Caco-2 (cell line): ENCODE data around the gene SLC7A9. TPM values are rescaled to one million over a fixed set of nuclear protein-coding genes. Genes with fewer than 3 reads are reported as not detected.

Experiments used
- BruUV-seq: library from RNA; stranded (reverse); fragments of 400-500 nt; replicated peaks from 2 replicates; lab custom pipeline; 2021; lab: Mats Ljungman, UMichigan
- CTCF ChIA-PET: fragments of 300-600 bp; sonication (Branson Sonifier 250); formaldehyde crosslinking; loops from one replicate; lab custom pipeline; 2022; ENCODE audit warnings: antibody characterized with exemption; lab: Charles Lee
- POLR2A ChIA-PET: fragments of 300-600 bp; sonication (Branson Sonifier 250); formaldehyde crosslinking; loops from one replicate; lab custom pipeline; 2022; ENCODE audit warnings: antibody characterized with exemption; lab: Charles Lee
- DNase-seq, 2 experiments: peaks; one replicate each; pipeline versions ENCODE4 v3.0.0 to v3.0.0-alpha.2; 2020 to 2022
- H3K27me3 ChIP-seq: replicated peaks from 2 replicates; pipeline ENCODE4 v1.6.0; 2011; ENCODE audit warnings: low read length; ENCODE audit not compliant: control insufficient read depth, insufficient read depth
- H3K36me3 ChIP-seq: 2 replicates; pipeline ENCODE4 v1.5.1; 2011; ENCODE audit warnings: low read length; ENCODE audit not compliant: control insufficient read depth, insufficient read depth
- H3K4me1 ChIP-seq: fragments of 250-450 bp; sonication (Bioruptor Pico); 2 replicates; pipeline ENCODE4 v1.5.1; 2020; ENCODE audit warnings: mild to moderate bottlenecking
- H3K4me3 ChIP-seq: 2 replicates; pipeline ENCODE4 v1.5.1; 2011; ENCODE audit warnings: low read depth, mild to moderate bottlenecking, control low read depth, low read length
- H3K9me3 ChIP-seq: fragments of 250-450 bp; sonication (Bioruptor Pico); 2 replicates; pipeline ENCODE4 v1.5.1; 2020; ENCODE audit warnings: mild to moderate bottlenecking, moderate library complexity
- H3K27ac Mint-ChIP-seq: one replicate; pipeline ENCODE4 v1.8.0; 2022; ENCODE audit warnings: mixed read lengths; ENCODE audit not compliant: unreplicated experiment
- H3K27me3 Mint-ChIP-seq: one replicate; pipeline ENCODE4 v1.8.0; 2022; ENCODE audit warnings: mixed read lengths; ENCODE audit not compliant: insufficient read depth, unreplicated experiment
- H3K36me3 Mint-ChIP-seq: one replicate; pipeline ENCODE4 v1.8.0; 2022; ENCODE audit warnings: mild to moderate bottlenecking, mixed read lengths; ENCODE audit not compliant: insufficient read depth, unreplicated experiment
- H3K4me1 Mint-ChIP-seq: one replicate; pipeline ENCODE4 v1.8.0; 2022; ENCODE audit warnings: low read depth, mixed read lengths; ENCODE audit not compliant: unreplicated experiment
- H3K4me3 Mint-ChIP-seq: one replicate; pipeline ENCODE4 v1.8.0; 2022; ENCODE audit warnings: mild to moderate bottlenecking, moderate library complexity, mixed read lengths; ENCODE audit not compliant: unreplicated experiment
- H3K9me3 Mint-ChIP-seq: one replicate; pipeline ENCODE4 v1.8.0; 2022; ENCODE audit warnings: mixed read lengths; ENCODE audit not compliant: unreplicated experiment
- intact Hi-C: fragments of 100-400 bp; cut with micrococcal nuclease; formaldehyde crosslinking; loops from one replicate; pipeline ENCODE4 v1.10.0; 2022; ENCODE audit not compliant: unreplicated experiment
- total RNA-seq: library from RNA; stranded (reverse); gene quantifications from 2 replicates; pipeline ENCODE4 v1.2.3, GENCODE V29; 2022
- TF ChIP-seq, protein P1 (sequence below), 2 experiments: fragments of 200-600 bp in 1 of 2; IDR thresholded peaks; 1 replicate in 1 of 2; 2 replicates in 1 of 2; pipeline versions ENCODE4 v1.5.1 to v1.8.0; 2011 to 2022; ENCODE audit warnings: antibody characterized with exemption in 1 of 2, control low read depth in 1 of 2, inconsistent platforms in 1 of 2, low read depth in 1 of 2, low read length in 1 of 2, mild to moderate bottlenecking in 1 of 2, moderate library complexity in 1 of 2; ENCODE audit not compliant: insufficient read depth in 1 of 2, severe bottlenecking in 1 of 2, unreplicated experiment in 1 of 2

The SLC7A9 gene
- total RNA-seq, 1 experiment from 2014 or later = 3.6 TPM

DNA sequence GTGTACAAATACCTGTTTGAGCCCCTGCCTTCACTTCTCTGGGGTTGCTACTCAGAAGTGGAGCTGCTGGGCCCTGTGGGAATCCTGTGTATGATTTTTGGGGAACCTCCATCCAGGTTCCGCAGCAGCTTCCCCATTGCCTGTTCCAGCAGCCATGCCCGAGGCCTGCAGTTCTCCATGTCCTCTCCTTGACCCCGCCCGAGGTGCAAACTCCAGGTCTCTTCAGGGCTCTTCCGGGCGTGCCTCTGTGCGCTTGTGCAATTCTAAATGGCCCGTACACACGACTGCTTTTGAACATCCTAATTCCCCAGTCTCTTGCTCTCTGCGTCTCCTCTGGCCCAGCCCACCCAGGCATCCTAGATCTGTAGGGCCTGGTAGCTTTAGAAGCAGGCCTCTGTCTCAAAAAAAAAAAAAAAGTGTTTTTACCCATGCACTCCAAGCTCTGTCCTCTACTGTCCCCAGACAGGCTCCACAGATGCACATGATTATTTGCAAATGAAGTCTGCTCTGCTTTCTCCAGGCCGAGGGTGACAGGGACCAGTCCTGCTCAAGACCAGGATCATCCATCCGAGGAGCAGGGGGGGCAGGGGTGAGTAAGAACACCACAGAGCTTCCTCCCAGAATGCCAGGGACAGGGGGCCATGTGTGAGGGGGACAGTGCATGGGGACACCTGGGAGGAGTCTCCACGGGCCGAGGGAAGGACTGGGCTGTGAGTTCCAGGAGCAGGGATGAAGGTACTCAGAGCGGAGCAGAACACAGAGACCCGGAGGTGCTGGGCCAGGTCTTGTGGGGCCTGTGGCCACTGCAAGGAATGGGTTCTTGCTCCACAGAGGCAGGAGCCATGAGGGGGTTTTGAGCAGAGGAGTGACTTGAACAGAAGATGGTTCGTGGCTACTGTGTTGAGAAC lies 51.7 kb downstream of the SLC7A9 start:
- TF ChIP-seq, protein P1, sequence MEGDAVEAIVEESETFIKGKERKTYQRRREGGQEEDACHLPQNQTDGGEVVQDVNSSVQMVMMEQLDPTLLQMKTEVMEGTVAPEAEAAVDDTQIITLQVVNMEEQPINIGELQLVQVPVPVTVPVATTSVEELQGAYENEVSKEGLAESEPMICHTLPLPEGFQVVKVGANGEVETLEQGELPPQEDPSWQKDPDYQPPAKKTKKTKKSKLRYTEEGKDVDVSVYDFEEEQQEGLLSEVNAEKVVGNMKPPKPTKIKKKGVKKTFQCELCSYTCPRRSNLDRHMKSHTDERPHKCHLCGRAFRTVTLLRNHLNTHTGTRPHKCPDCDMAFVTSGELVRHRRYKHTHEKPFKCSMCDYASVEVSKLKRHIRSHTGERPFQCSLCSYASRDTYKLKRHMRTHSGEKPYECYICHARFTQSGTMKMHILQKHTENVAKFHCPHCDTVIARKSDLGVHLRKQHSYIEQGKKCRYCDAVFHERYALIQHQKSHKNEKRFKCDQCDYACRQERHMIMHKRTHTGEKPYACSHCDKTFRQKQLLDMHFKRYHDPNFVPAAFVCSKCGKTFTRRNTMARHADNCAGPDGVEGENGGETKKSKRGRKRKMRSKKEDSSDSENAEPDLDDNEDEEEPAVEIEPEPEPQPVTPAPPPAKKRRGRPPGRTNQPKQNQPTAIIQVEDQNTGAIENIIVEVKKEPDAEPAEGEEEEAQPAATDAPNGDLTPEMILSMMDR (IDR thresholded peaks at IDR 0.05; ENCODE audit: insufficient read depth in 1 of 2, low read depth in 1 of 2, low read length in 1 of 2, severe bottlenecking in 1 of 2, unreplicated experiment in 1 of 2) = no peak
- H3K27me3 Mint-ChIP-seq = no peaks in the 10 kb centered on the region
- BruUV-seq = no TSS peak
- ChIA-PET CTCF (no interaction called here), POLR2A (no interaction called here)
- no peak overlapping the region for H3K4me3 Mint-ChIP-seq
- H3K4me1 Mint-ChIP-seq = peaks cover 12% of the 10 kb centered on the region
- no peaks in the 10 kb centered on the region for H3K4me1 ChIP-seq
- no peaks in the 10 kb centered on the region for H3K9me3 ChIP-seq
- intact Hi-C loops = no loop called here
- no peaks in the 10 kb centered on the region for H3K27me3 ChIP-seq
- no peaks in the 10 kb centered on the region for H3K36me3 Mint-ChIP-seq
- no peak for DNase-seq
- H3K4me3 ChIP-seq = no peak overlapping the region
- no peaks in the 10 kb centered on the region for H3K9me3 Mint-ChIP-seq
- no peaks in the 10 kb centered on the region for H3K36me3 ChIP-seq
- H3K27ac Mint-ChIP-seq = no peak overlapping the region

DNA sequence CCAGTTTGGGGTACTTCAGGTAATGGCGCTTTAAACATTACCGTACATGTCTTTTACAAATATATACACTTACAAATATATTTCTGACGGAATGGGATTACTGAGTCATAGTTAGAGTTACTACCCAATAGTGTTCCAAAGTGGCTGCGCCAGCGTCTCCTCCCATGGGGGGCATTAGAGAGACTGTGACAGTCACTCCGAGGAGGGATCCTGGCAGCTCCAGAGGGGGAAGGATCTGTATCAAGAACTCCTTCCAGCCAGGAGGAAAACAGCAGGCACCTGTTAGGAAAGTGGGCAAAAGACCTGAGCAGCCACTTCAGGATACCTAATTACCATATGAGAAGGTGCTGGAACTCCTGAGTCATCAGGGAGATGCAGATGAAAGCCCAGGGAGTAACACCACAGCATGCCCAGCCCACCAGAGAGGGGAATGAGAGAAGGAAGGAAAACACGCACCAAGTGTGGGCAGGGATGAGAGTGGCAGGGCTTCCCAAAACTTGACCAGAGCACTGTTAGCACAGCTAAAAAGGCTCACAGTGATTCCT lies 52.9 kb downstream of the SLC7A9 start:
- Mint-ChIP-seq H3K9me3 (no peaks in the 10 kb centered on the region), H3K27me3 (no peaks in the 10 kb centered on the region), H3K36me3 (no peaks in the 10 kb centered on the region), H3K4me1 (peaks cover 17% of the 10 kb centered on the region), H3K27ac (no peak overlapping the region), H3K4me3 (no peak overlapping the region)
- H3K36me3 ChIP-seq = no peaks in the 10 kb centered on the region
- ChIA-PET POLR2A (no interaction called here), CTCF (no interaction called here)
- TF ChIP-seq, protein P1 (IDR thresholded peaks at IDR 0.05; ENCODE audit: insufficient read depth in 1 of 2, low read depth in 1 of 2, low read length in 1 of 2, severe bottlenecking in 1 of 2, unreplicated experiment in 1 of 2) = no peak
- no peak overlapping the region for H3K4me3 ChIP-seq
- H3K27me3 ChIP-seq = no peaks in the 10 kb centered on the region
- no TSS peak for BruUV-seq
- no peak for DNase-seq
- H3K9me3 ChIP-seq = no peaks in the 10 kb centered on the region
- H3K4me1 ChIP-seq = peaks cover 5% of the 10 kb centered on the region
- intact Hi-C loops = no loop called here

DNA sequence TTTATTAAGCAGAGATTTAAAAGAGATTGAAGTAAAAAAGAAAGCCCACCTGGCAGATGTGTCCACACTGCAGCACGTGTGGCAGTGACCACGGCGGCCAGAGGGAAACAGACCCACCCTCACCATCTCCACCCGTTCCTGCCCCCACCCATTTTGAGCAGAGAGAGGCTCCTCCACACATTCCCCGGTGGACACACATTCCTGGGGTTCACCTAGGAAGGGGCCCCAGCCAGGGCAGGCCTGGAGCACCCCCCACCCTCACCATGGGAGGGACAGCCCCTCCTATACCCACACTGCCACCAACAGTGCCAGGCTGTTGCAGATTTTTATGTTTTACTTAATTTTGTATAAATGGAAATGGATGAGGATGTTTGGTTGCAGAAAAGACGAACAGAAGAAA lies 54.9 kb downstream of the SLC7A9 start:
- intact Hi-C loops = no loop called here
- no TSS peak for BruUV-seq
- Histone ChIP-seq H3K4me3 (no peak overlapping the region), H3K4me1 (peaks cover 17% of the 10 kb centered on the region), H3K36me3 (no peaks in the 10 kb centered on the region), H3K9me3 (no peaks in the 10 kb centered on the region), H3K27me3 (no peaks in the 10 kb centered on the region)
- ChIA-PET CTCF (no interaction called here), POLR2A (no interaction called here)
- Mint-ChIP-seq H3K4me3 (no peak overlapping the region), H3K27ac (no peak overlapping the region), H3K4me1 (peaks cover 22% of the 10 kb centered on the region), H3K9me3 (no peaks in the 10 kb centered on the region), H3K27me3 (no peaks in the 10 kb centered on the region), H3K36me3 (no peaks in the 10 kb centered on the region)
- TF ChIP-seq, protein P1 (IDR thresholded peaks at IDR 0.05; ENCODE audit: insufficient read depth in 1 of 2, low read depth in 1 of 2, low read length in 1 of 2, severe bottlenecking in 1 of 2, unreplicated experiment in 1 of 2) = no peak
- no peak for DNase-seq
